Esophagus squamous epithelium (tissue), 5 donors: ENCODE measurements around the gene CD3E. TPM values are rescaled to one million over a fixed set of nuclear protein-coding genes. Genes with fewer than 3 reads are reported as not detected.

ENCODE experiments used
- DNase-seq: peaks from one replicate; lab custom pipeline; 2025; lab: John Stamatoyannopoulos, UW
- H3K27ac ChIP-seq, 4 donors: fragments of 200-600 bp; sonication (generic); one replicate each; pipeline ENCODE4 v1.5.1; 2016 to 2019; ENCODE audit warnings: mild to moderate bottlenecking in 1 of 4
- H3K27me3 ChIP-seq, 4 donors: fragments of 200-600 bp; sonication (generic); 1 replicate in 3 of 4; 2 replicates in 1 of 4; pipeline versions ENCODE4 v1.5.1 to v1.6.0; 2017 to 2021; ENCODE audit warnings: antibody characterized with exemption in 1 of 4
- H3K36me3 ChIP-seq, 3 donors: fragments of 200-600 bp; sonication (generic); one replicate each; pipeline ENCODE4 v1.5.1; 2016 to 2019
- H3K4me1 ChIP-seq, 3 donors: fragments of 200-600 bp; sonication (generic); one replicate each; pipeline ENCODE4 v1.5.1; 2017 to 2019
- H3K4me3 ChIP-seq, 4 donors: fragments of 200-600 bp; sonication (generic); 1 replicate in 3 of 4; 2 replicates in 1 of 4; pipeline ENCODE4 v1.5.1; 2016 to 2019; ENCODE audit warnings: mild to moderate bottlenecking in 2 of 4, moderate library complexity in 1 of 4
- H3K9me3 ChIP-seq, 3 donors: fragments of 200-600 bp; sonication (generic); one replicate each; pipeline ENCODE4 v1.5.1; 2016 to 2019
- CTCF ChIP-seq, 6 experiments: fragments of 450-650 bp in 4 of 6; fragments of 200-600 bp in 2 of 6; sonication (generic) in 2 of 6; IDR thresholded peaks; one replicate each; pipeline ENCODE4 v1.5.1; 2016 to 2019; ENCODE audit warnings: antibody characterized with exemption in 6 of 6, mild to moderate bottlenecking in 4 of 6, moderate library complexity in 4 of 6
- POLR2A ChIP-seq, 4 donors: fragments of 450-650 bp; IDR thresholded peaks; one replicate each; pipeline ENCODE4 v1.6.1; 2017; ENCODE audit warnings: antibody characterized with exemption in 4 of 4, mild to moderate bottlenecking in 4 of 4, moderate library complexity in 3 of 4
- WGBS, 2 donors: methylation state at CpG; one replicate each; pipeline ENCODE4 v1.1.5; 2018; 5-methylcytosine and 5-hydroxymethylcytosine counted together
- intact Hi-C: fragments of 100-400 bp; cut with DNase I; formaldehyde crosslinking; loops from one replicate; pipeline ENCODE4 v1.15.0; 2022
- total RNA-seq, 4 donors: library from RNA; depleted of rRNA; stranded (reverse); fragments of >200 nt; gene quantifications; one replicate each; pipeline ENCODE4 v1.1.0, GENCODE V29; 2016
- donor health status: DM: yes; HTN: yes; CAD: no.

CD3E gene
- total RNA-seq, 4 donors from 2014 or later = 1.9 to 7.8 (median 3.1) TPM

GRCh38 chr11:118263695-118264568 lies 40.6 kb upstream of the CD3E start, which contains the start of gene MPZL2:
TSS of gene MPZL2 (minus strand) at chr11:118264297. CDS start at chr11:118264153, 144 bp downstream.
- peak in 3 of 4 donors; percentile 36 to 76 (median 68) for TF ChIP-seq POLR2A (IDR thresholded peaks at IDR 0.05)
- TF ChIP-seq CTCF (IDR thresholded peaks at IDR 0.05) = no peak
- Histone ChIP-seq H3K9me3 (no peaks in the 10 kb centered on the region), H3K4me1 (peaks cover 0 to 92% (median 14%) of the 10 kb centered on the region in 3 donors), H3K27ac (peak within 1 kb of the TSS; percentile 89 to 94 (median 90)), H3K27me3 (peaks cover 0 to 31% (median 0%) of the 10 kb centered on the region in 4 donors), H3K4me3 (peak within 1 kb of the TSS; percentile 48 to 73 (median 64)), H3K36me3 (peaks cover 0 to 40% (median 0%) of the 10 kb centered on the region in 3 donors)
- DNase-seq = no peak
- intact Hi-C loops = no loop called here
- WGBS, 2 donors = 9 to 10% methylated on average over 19 of the region's 19 CpGs

GRCh38 chr11:118264569-118265465 lies 39.7 kb upstream of the CD3E start:
- intact Hi-C loops = no loop called here
- peak overlapping the region; percentile 35 to 73 (median 64) for H3K4me3 ChIP-seq
- H3K36me3 ChIP-seq = peaks cover 0 to 32% (median 0%) of the 10 kb centered on the region in 3 donors

GRCh38 chr11:118265954-118266353 lies 38.6 kb upstream of the CD3E start:
- intact Hi-C loops = no loop called here
- H3K36me3 ChIP-seq = peaks cover 0 to 20% (median 0%) of the 10 kb centered on the region in 3 donors
- H3K4me3 ChIP-seq = peak overlapping the region; percentile 35 to 73 (median 64)
- 33% methylated on average over 1 of the region's 1 CpG; no CpG with 5 or more reads in 1 of the 2 donors for WGBS, 2 donors
- H3K27me3 ChIP-seq = peaks cover 0 to 25% (median 0%) of the 10 kb centered on the region in 4 donors
- no peak for DNase-seq
- H3K4me1 ChIP-seq = peaks cover 0 to 73% (median 9%) of the 10 kb centered on the region in 3 donors
- TF ChIP-seq CTCF (IDR thresholded peaks at IDR 0.05) = no peak
- peak in 2 of 4 donors; percentile 42 to 66 for TF ChIP-seq POLR2A (IDR thresholded peaks at IDR 0.05)
- H3K27ac ChIP-seq = peak overlapping the region; percentile 89 to 94 (median 90)
- no peaks in the 10 kb centered on the region for H3K9me3 ChIP-seq

More at GRCh38 chr11:118264569-118265465, 39.7 kb upstream of the CD3E start:
- H3K9me3 ChIP-seq = no peaks in the 10 kb centered on the region
- peaks cover 0 to 31% (median 0%) of the 10 kb centered on the region in 4 donors for H3K27me3 ChIP-seq
- H3K4me1 ChIP-seq = peaks cover 0 to 84% (median 13%) of the 10 kb centered on the region in 3 donors
- no peak for DNase-seq
- no peak for TF ChIP-seq CTCF (IDR thresholded peaks at IDR 0.05)
- no peak for TF ChIP-seq POLR2A (IDR thresholded peaks at IDR 0.05)
- H3K27ac ChIP-seq = peak overlapping the region; percentile 89 to 94 (median 90)
- 27 to 40% methylated on average over 13 of the region's 13 CpGs for WGBS, 2 donors

GRCh38 chr11:118267486-118267885 lies 37.0 kb upstream of the CD3E start:
- peak overlapping the region; percentile 89 to 94 (median 90) for H3K27ac ChIP-seq
- no peaks in the 10 kb centered on the region for H3K9me3 ChIP-seq
- intact Hi-C loops = no loop called here
- H3K4me3 ChIP-seq = no peak overlapping the region
- H3K36me3 ChIP-seq = peaks cover 0 to 5% (median 0%) of the 10 kb centered on the region in 3 donors
- peaks cover 0 to 17% (median 0%) of the 10 kb centered on the region in 4 donors for H3K27me3 ChIP-seq
- DNase-seq = no peak
- H3K4me1 ChIP-seq = peaks cover 0 to 57% (median 9%) of the 10 kb centered on the region in 3 donors
- WGBS, 2 donors = 39 to 50% methylated on average over 4 of the region's 4 CpGs
- TF ChIP-seq POLR2A (IDR thresholded peaks at IDR 0.05) (no peak), CTCF (IDR thresholded peaks at IDR 0.05) (no peak)
